ENCODE results near the gene ENDOV.
A peak's percentile ranks its signal among the peaks of the same experiment; 100 is the strongest.

ENDOV gene

DNA sequence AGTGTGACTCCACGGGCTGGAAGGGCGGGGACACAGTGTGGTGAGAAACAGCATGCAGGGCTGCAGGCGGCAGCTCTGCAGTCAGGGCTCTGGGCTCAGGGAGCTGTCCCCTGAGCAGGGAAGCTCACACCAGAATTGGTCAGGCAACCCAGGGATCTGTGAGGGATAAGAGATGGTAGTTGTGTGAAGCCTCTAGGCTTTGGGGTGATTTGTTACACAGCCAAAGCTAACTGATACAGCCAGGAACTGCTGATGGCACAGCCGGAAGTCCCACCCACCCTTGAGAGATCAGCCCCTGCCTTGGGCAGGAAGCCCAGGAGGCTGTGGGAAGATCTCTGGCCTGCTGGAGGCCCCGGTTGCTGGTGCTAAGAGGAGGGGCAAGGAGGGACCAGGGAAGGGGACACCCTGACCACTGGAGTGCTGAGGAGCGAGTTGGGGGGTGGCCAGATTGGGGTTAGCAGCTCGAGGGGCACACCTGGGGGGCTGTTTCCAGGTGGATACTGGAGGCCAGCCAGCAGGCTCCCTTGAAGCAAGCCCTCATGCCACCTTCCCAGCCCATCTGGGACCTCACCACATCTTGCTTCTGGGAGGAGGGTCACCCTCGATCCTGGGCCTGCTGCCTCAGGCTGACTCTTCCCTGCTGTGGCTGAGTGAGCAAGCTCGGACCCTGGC, 36.3 kb downstream of the ENDOV start:
- H3K4me3 Mint-ChIP-seq, result no peak overlapping the region
- H3K4me1 Mint-ChIP-seq, result peaks cover 20 to 21% of the 10 kb centered on the region in 2 donors
- H3K27me3 Mint-ChIP-seq, result no peaks in the 10 kb centered on the region
- no peak for ATAC-seq (replicated peaks)
- H3K36me3 Mint-ChIP-seq, result peaks cover 1 to 7% of the 10 kb centered on the region in 2 donors
- DNase-seq, result no peak
- H3K9me3 Mint-ChIP-seq, result no peaks in the 10 kb centered on the region
- H3K27ac Mint-ChIP-seq, result no peak overlapping the region

DNA sequence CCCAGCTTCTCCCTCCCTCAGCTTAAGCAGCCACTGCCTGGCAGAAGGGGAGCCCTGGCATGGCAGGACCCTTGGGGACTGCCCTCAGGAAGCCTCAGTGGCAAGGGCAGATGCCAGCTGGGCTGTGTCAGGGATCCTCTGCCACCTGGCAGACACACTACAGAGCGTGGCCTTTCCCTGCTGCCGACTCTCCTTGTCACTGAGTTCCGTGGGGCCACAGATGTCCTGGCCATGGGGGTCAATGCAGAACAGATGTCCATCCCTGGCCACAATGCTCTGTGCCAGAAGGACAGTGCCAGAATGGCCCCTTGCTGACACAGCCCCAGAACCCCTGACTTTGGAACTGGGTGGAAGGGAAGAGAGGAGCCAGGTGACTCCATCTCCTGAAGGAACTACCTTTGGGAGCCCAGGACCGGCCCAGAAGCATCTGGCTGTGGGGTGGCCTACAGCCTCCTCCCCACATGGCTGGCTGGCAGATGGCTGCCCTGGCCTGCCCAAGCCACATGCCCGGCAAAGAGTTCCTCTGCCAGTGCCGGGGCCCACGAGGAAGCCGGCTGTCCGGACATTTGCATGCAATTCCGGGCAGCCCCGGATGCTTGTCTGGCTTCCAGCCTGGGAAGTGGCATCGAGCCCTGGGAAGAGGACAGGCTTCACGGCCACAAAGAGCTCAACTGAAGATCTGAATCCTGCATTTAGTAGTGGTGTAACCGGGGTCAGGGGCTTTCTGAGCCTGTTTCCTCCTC, 37.4 kb downstream of the ENDOV start:
- no peak for DNase-seq
- Mint-ChIP-seq H3K27ac (peak overlapping the region; percentile 67), H3K27me3 (peaks cover 4 to 9% of the 10 kb centered on the region in 2 donors), H3K4me3 (no peak overlapping the region), H3K4me1 (peaks cover 26 to 31% of the 10 kb centered on the region in 2 donors), H3K36me3 (peaks cover 1 to 7% of the 10 kb centered on the region in 2 donors), H3K9me3 (no peaks in the 10 kb centered on the region)
- ATAC-seq (replicated peaks), result no peak

DNA sequence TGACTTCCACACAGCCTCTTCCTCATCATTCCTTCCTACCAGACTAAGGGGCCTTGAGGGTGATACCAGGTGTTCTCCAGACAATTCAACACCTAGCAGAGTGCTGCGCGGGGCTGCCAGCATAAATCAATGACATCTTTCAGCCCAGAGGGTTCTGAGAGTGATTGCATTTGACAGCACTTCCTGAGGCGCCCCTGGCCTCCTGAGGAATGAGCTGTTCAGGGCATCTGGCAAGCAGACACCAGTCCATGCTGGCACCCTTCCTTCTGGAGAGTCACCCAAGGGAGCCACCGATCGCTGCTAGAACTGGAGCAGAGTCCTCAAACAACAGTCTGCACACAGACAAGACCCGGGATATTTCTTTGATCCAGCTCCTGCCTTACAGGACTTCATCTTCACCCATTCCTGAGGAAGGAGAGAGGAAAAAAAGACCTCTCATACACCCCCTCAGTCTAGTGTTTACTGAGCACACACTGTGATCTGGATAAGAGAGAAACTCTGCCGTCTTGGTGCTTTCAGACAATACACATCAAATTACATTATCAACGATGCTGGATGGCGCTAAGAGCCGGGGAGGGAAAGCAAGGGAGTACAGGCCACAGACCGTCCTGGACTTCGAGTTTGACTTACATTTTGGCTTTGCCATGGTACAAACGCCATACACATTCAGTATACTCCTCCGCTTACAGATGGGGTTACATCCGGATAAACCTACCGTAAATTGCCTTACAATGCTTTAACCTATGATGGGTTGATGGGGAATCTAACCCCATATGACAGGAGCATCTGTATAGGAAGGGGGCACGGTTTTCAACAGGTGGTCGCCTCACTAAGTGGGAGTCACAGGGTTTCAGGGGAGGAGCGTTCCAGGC, 38.4 kb downstream of the ENDOV start:
- no peaks in the 10 kb centered on the region for H3K9me3 Mint-ChIP-seq
- H3K27me3 Mint-ChIP-seq, result peaks cover 15 to 19% of the 10 kb centered on the region in 2 donors
- peaks cover 30 to 40% of the 10 kb centered on the region in 2 donors for H3K4me1 Mint-ChIP-seq
- no peak for ATAC-seq (replicated peaks)
- peak overlapping the region; percentile 94 to 98 for H3K4me3 Mint-ChIP-seq
- peaks cover 1 to 7% of the 10 kb centered on the region in 2 donors for H3K36me3 Mint-ChIP-seq
- DNase-seq, result no peak
- peak overlapping the region; percentile 100 for H3K27ac Mint-ChIP-seq

DNA sequence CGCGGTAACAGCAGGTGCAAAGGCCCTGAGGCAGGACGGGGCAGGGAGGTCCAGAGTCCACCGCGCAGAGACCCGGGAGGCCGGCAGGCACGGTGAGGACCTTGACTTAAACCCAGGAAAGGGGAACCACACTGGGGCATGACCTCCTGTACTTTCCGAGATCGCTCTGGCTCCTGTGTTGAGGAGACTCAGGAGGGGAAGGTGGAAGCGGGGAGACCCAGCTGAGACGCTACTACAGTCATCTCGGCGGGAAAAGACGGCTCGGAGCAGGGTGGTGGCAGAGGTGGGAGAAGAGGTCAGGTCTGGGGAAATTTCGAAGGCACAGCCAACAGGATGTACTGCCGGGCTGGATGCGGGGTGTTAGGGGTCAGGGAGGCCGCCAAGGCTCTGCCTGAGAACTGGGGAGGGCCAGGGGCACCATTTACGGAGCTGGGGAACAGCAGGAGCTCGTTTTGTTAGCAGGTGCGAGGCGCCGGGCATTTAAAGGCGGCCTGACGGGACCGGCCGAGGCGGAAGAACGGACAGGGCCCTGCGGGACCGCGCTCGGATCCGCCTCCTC, 39.1 kb downstream of the ENDOV start:
- peak; percentile 3 to 5 for ATAC-seq (replicated peaks)

DNA sequence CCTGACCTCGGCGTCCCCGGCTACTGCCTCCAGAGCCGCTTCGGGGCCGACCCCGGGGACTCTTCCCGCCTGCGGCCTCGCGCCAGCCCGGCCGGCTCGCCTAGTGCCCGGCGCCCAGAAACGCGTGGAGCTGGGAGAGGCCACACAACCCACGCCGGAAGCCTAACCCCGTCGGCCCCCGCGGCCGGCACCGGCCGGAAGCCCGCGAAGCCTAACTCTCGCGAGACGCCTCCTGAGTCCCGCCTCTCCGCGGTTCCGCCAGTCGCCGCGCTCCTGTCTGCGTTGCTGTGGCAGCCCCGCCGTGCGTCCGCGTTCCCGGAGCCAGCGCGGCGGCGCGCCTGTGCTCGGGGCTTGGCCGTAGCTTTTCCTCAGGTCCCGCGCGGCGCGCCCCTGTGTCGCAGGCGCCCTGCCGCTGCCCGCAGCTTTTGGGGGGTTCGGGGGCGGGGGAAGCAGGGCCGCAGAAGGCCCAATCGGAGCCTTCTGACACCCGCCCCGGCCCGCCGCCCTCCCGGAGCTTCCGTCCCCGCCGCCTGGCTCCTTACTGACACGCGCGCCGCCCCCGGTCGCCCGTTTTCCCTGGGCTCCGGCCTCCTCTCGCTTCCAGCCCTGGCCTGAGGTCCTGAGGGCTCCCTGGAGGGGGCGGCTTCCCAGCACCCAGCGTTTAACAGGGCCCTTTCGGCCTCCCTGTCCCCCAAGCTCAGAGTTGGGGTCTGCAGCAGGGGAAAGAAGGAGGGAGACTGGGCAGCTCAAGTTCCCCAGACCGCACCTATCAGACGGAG, 39.8 kb downstream of the ENDOV start:
- peak overlapping the region; percentile 94 to 98 for H3K4me3 Mint-ChIP-seq

More for the DNA sequence above, 39.1 kb downstream of the ENDOV start:
- Mint-ChIP-seq H3K4me1 (peaks cover 30 to 40% of the 10 kb centered on the region in 2 donors), H3K36me3 (peaks cover 1 to 7% of the 10 kb centered on the region in 2 donors), H3K9me3 (no peaks in the 10 kb centered on the region), H3K27ac (peak overlapping the region; percentile 100), H3K4me3 (peak overlapping the region; percentile 94 to 98), H3K27me3 (peaks cover 22 to 26% of the 10 kb centered on the region in 2 donors)
- DNase-seq, result peak; percentile 18

DNA sequence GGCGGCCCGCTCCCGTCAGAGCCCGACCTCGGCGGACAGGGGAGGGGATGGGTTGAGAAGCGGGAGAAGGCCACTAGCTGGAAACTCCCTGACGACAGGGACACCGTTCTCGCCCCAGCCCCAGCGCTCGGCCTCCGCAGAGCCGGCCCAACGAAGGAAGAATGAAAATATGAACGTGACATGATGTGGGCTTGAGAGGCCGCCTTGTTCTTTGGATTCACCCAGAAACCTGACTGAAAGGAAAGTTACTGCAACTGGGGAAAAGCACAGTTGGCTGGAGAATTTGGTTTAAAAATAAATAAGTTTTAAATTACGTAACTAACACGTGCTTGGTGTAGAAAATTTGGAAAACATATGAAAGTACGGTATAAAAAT, 40.4 kb downstream of the ENDOV start:
- no peaks in the 10 kb centered on the region for H3K9me3 Mint-ChIP-seq
- peak; percentile 51 to 54 for ATAC-seq (replicated peaks)
- peak overlapping the region; percentile 94 to 98 for H3K4me3 Mint-ChIP-seq
- H3K36me3 Mint-ChIP-seq, result peaks cover 1 to 7% of the 10 kb centered on the region in 2 donors
- peak overlapping the region; percentile 100 for H3K27ac Mint-ChIP-seq
- peaks cover 33 to 37% of the 10 kb centered on the region in 2 donors for H3K27me3 Mint-ChIP-seq
- peak; percentile 56 for DNase-seq
- H3K4me1 Mint-ChIP-seq, result peaks cover 30 to 40% of the 10 kb centered on the region in 2 donors

More for the DNA sequence above, 39.8 kb downstream of the ENDOV start:
- peak; percentile 98 for DNase-seq
- peak overlapping the region; percentile 100 for H3K27ac Mint-ChIP-seq
- peak; percentile 92 to 93 for ATAC-seq (replicated peaks)
- peaks cover 1 to 7% of the 10 kb centered on the region in 2 donors for H3K36me3 Mint-ChIP-seq
- no peaks in the 10 kb centered on the region for H3K9me3 Mint-ChIP-seq
- H3K4me1 Mint-ChIP-seq, result peaks cover 30 to 40% of the 10 kb centered on the region in 2 donors
- H3K27me3 Mint-ChIP-seq, result peaks cover 28 to 33% of the 10 kb centered on the region in 2 donors

DNA sequence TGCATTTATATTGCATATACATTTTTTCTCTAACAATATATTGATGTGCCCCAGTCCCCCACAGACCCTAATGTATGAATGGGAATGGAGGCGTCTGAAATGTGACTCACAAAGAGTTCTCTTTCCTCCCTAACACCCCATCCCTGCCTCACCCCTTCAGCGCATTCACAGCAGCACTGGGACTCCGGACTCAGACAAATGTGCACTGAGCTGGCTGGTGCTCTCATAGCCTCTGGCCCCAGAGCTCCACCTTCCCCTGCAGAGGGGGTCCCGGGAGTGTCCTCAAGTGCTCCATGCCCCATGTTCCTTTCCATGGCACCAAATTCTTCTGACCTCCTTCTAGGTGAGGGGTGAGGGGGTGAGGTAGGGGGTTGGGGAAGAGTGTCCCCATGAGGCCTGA, 40.8 kb downstream of the ENDOV start:
- no peak for DNase-seq
- H3K36me3 Mint-ChIP-seq, result peaks cover 1 to 7% of the 10 kb centered on the region in 2 donors
- no peak for ATAC-seq (replicated peaks)
- peak overlapping the region; percentile 54 to 71 for H3K4me3 Mint-ChIP-seq
- H3K9me3 Mint-ChIP-seq, result no peaks in the 10 kb centered on the region
- H3K27me3 Mint-ChIP-seq, result peaks cover 37 to 42% of the 10 kb centered on the region in 2 donors
- H3K4me1 Mint-ChIP-seq, result peaks cover 30 to 40% of the 10 kb centered on the region in 2 donors
- H3K27ac Mint-ChIP-seq, result peak overlapping the region; percentile 83

DNA sequence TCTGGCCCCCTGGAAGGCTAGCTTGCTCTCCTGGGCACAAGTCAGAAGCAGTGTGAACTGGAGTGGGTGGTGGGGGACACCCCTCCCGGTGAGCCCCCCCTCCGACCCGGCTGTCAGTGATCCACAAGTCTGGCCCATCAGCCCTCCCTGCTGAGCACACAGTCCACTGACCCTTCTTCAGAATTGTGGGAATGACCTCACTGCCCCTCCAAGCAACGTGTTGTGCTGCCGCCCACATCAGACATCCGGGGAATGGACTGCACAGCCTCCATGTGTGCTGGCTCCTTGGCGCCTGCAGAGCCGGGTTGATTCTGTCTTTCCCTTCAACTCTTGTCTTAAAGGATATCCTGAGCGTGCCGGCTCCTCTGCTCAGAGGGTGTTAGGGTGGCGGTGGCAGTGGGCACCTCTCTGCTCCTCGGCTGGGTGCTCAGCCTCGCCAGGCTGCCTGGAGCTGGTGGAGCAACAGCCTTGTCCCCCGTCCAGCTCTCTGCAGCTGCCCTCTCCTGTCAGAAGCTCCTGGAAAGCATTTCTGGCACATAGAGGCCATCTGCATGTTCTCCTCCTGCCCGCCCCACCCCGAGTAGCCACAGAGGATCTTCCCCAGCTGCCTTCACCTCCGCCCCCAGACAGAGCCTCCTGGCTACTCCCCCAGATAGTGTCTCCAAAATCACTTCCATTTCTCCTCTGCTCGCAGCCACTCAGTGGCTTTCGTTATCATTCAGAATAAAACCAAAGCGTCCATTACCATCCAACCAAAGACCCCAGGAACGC, 41.7 kb downstream of the ENDOV start:
- Mint-ChIP-seq H3K27ac (no peak overlapping the region), H3K4me3 (peak overlapping the region in 1 of 2 donors; percentile 6), H3K4me1 (peaks cover 30 to 40% of the 10 kb centered on the region in 2 donors), H3K36me3 (peaks cover 1 to 7% of the 10 kb centered on the region in 2 donors), H3K27me3 (peaks cover 44 to 50% of the 10 kb centered on the region in 2 donors), H3K9me3 (no peaks in the 10 kb centered on the region)
- DNase-seq, result no peak
- no peak for ATAC-seq (replicated peaks)

DNA sequence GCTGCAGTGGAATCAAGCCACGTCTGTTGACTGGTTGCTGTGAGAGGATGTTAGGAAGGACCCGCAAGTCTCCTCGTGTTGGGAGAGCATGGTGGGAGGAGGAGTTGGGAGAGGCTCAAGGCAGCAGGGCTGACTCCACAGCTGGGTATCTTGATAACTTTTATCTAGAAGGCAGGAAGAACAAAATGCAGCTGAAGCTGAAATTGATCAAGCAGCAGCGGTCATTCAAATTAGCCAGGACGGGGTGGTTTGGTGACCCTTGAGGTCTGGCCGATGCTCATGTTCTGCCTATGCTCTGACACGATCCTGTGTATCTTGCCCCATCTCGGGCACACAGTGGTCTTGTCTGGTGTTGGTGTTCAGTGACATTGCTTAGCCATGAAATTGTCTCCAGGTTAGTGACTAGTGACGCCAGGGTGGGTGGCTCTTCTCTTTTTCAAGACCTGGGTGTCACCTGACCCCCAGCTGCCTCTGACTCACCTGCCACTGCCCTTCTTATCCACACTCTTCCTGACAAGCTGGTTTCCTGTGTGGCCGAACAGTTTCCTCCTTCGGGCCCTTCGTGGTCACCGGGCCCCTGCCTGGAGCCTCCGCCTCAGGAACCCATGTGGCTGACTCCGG, 42.4 kb downstream of the ENDOV start:
- ATAC-seq (replicated peaks), result no peak
- peaks cover 30 to 40% of the 10 kb centered on the region in 2 donors for H3K4me1 Mint-ChIP-seq
- peaks cover 49 to 57% of the 10 kb centered on the region in 2 donors for H3K27me3 Mint-ChIP-seq
- no peak for DNase-seq
- peak overlapping the region; percentile 56 for H3K27ac Mint-ChIP-seq
- peaks cover 1 to 7% of the 10 kb centered on the region in 2 donors for H3K36me3 Mint-ChIP-seq
- no peaks in the 10 kb centered on the region for H3K9me3 Mint-ChIP-seq
- H3K4me3 Mint-ChIP-seq, result no peak overlapping the region

DNA sequence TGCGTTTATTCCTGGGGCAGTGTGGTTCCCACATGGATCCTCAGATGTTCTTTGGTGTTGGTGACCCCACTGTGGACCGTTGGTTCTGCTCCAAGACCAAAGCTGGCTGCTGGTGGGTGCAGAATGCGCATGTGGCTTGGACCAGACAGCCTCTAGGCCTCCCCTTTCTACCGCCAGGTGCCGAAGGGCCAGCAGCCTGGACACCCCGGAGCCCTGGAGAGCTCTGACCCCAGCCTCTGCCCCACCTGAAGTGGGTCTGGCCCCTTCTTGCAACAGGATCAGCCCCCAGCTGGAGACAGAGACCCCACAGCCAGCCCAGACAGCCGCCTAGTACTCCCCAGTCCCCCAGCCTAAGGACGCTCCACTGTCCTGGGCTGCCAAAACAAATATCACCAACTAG, 43.0 kb downstream of the ENDOV start:
- ATAC-seq (replicated peaks) (no peak), DNase-seq (no peak)
- H3K27ac Mint-ChIP-seq, result no peak overlapping the region
- H3K27me3 Mint-ChIP-seq, result peaks cover 49 to 58% of the 10 kb centered on the region in 2 donors
- peaks cover 1 to 7% of the 10 kb centered on the region in 2 donors for H3K36me3 Mint-ChIP-seq
- H3K9me3 Mint-ChIP-seq, result no peaks in the 10 kb centered on the region
- H3K4me3 Mint-ChIP-seq, result no peak overlapping the region
- peaks cover 30 to 37% of the 10 kb centered on the region in 2 donors for H3K4me1 Mint-ChIP-seq

DNA sequence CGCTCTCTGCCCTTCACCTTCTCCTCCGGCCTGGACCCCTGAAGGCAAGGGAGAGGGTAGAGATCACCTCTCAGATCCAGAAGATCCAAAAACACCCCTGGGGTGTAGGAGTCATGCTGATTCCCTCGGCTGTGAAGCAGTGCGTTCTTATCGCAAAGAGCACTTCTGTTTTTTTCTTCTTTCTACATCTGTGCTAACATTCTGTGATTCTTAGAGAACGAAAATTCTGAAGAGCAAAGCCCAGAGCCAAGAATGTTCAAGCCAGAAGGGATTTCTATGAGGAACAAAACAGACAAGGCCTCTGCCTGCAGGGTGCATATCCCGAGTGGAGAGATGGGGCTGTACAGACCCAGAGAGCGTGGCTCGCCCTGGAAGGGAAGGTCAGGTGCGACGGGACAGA, 44.3 kb downstream of the ENDOV start:
- Mint-ChIP-seq H3K27ac (no peak overlapping the region), H3K9me3 (no peaks in the 10 kb centered on the region), H3K4me1 (peaks cover 18 to 25% of the 10 kb centered on the region in 2 donors), H3K4me3 (no peak overlapping the region), H3K36me3 (no peaks in the 10 kb centered on the region), H3K27me3 (peaks cover 49 to 66% of the 10 kb centered on the region in 2 donors)
- no peak for DNase-seq
- no peak for ATAC-seq (replicated peaks)

DNA sequence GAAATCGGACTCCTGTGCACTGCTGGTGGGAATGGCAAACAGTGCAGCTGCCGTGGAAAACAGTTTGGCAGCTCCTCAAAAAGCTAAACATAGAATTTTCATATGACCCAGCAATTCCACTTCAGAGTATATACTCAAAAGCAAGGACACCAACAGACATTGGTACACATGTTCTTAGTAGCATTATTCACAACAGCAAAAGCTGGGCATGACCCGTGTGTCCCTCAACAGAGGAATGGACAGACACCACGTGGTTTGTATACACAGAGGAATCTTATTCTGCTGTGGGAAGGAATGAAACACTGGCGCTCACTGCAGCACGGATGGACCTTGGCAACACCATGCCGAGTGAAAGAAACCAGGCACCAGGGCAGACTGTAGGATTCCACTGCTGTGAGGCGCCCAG, 45.5 kb downstream of the ENDOV start:
- peaks cover 57 to 78% of the 10 kb centered on the region in 2 donors for H3K27me3 Mint-ChIP-seq

More for the DNA sequence above, 45.5 kb downstream of the ENDOV start:
- no peak for ATAC-seq (replicated peaks)
- no peaks in the 10 kb centered on the region for H3K36me3 Mint-ChIP-seq
- no peak overlapping the region for H3K27ac Mint-ChIP-seq
- no peak overlapping the region for H3K4me3 Mint-ChIP-seq
- peaks cover 14 to 24% of the 10 kb centered on the region in 2 donors for H3K4me1 Mint-ChIP-seq
- no peak for DNase-seq
- H3K9me3 Mint-ChIP-seq, result no peaks in the 10 kb centered on the region

Measured in stimulated activated naive B cell treated with anti-CD40 and anti-IgM and Interleukin-4, amounts not matched to agents 10 μg/mL and 1 μg/mL and 100 μg/mL, for 72 hours (primary cell).